CD4-positive, alpha-beta T cell treated with Interleukin-17A for 1 hour (primary cell): Measurements from ENCODE around the gene FAM200C.

ENCODE experiments used
- DNase-seq: peaks from one replicate; pipeline ENCODE4 v3.0.0-alpha.2; 2020

The FAM200C gene

GRCh38 chr5:160366230-160366629 is 33.6 kb downstream of the FAM200C start:
- DNase-seq: no peak

- no peak for DNase-seq
These were observed 36.0 kb downstream of the FAM200C start for GRCh38 chr5:160363660-160364395.

GRCh38 chr5:160363211-160363610 is 36.6 kb downstream of the FAM200C start:
- no peak for DNase-seq

GRCh38 chr5:160361624-160362228 is 38.1 kb downstream of the FAM200C start:
- no peak for DNase-seq

- DNase-seq: no peak
These were observed 39.5 kb downstream of the FAM200C start for GRCh38 chr5:160360310-160360709.

- DNase-seq: no peak
These were observed 40.0 kb downstream of the FAM200C start for GRCh38 chr5:160359816-160360215.

GRCh38 chr5:160359242-160359641 is 40.6 kb downstream of the FAM200C start:
- no peak for DNase-seq

- no peak for DNase-seq
These were observed 41.9 kb downstream of the FAM200C start for GRCh38 chr5:160357861-160358411.

- DNase-seq: no peak
These were observed 42.5 kb downstream of the FAM200C start for GRCh38 chr5:160357394-160357793.

- no peak for DNase-seq
These were observed 43.1 kb downstream of the FAM200C start for GRCh38 chr5:160356550-160357347.

- no peak for DNase-seq
These were observed 45.2 kb downstream of the FAM200C start for GRCh38 chr5:160354666-160355065.

GRCh38 chr5:160353379-160353778 is 46.5 kb downstream of the FAM200C start:
- DNase-seq: no peak

GRCh38 chr5:160352308-160352707 is 47.5 kb downstream of the FAM200C start:
- DNase-seq: no peak

GRCh38 chr5:160349935-160350303 is 49.9 kb downstream of the FAM200C start:
- DNase-seq: no peak

- no peak for DNase-seq
These were observed 50.5 kb downstream of the FAM200C start for GRCh38 chr5:160349249-160349934.

- DNase-seq: no peak
These were observed 51.8 kb downstream of the FAM200C start for GRCh38 chr5:160348080-160348479.

- DNase-seq: no peak
These were observed 52.4 kb downstream of the FAM200C start for GRCh38 chr5:160347448-160347847.
